RPMI7951 (cell line): ENCODE data around the gene EIF4H. TPM values are rescaled to one million over a fixed set of nuclear protein-coding genes. Genes with fewer than 3 reads are reported as not detected.
"Not testable (repeated sequence)": the region's sequence is repeated elsewhere in the genome, so short reads cannot be mapped to it uniquely, and the experiment has no call there.

Source experiments
- DNase-seq: peaks from one replicate; pipeline ENCODE4 v3.0.0-alpha.2; 2012; ENCODE audit warnings: low read depth
- total RNA-seq: library from RNA; depleted of rRNA; stranded (reverse); fragments of >200 nt; shearing (Covaris generic); gene quantifications from 2 replicates; pipeline ENCODE4 v1.2.3, GENCODE V29; 2014

Gene EIF4H
- total RNA-seq, 1 experiment from 2014 or later = 190 TPM

DNA sequence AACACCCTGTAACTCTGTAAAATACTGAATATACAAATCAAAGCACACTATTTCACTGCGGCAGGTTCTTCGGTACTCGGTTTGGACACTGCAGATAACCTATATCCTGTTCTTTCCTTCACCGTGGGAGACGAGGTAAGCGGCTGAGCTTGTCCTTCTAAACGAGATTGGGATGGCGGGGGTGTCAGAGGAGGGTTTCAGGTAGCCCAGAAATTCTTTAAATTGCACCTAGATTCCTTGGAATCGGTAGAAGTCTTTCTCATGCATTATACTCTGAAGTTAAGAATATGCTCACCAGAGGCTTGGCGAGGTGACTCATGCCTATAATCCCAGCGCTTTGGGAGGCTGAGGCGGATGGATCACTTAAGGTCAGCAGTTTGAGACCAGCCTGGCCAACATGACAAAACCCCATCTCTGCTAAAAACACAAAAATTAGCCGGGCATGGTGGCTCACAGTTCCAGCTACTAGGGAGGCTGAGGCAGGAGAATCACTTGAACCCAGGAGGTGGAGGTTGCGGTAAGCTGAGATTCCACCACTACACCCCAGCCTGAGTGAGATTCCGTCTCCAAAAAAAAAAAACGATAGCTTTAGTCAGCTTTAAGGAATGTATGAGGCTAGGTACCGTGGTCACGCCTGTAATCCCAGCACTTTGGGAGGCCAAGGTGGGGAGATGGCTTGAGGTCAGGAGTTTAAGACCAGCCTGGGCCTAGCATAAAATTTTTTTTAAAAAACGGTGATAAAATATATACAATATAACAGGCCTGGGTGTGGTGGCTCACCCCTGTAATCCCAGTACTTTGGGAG lies 25.6 kb downstream of the EIF4H start:
- peak; percentile 55 for DNase-seq

DNA sequence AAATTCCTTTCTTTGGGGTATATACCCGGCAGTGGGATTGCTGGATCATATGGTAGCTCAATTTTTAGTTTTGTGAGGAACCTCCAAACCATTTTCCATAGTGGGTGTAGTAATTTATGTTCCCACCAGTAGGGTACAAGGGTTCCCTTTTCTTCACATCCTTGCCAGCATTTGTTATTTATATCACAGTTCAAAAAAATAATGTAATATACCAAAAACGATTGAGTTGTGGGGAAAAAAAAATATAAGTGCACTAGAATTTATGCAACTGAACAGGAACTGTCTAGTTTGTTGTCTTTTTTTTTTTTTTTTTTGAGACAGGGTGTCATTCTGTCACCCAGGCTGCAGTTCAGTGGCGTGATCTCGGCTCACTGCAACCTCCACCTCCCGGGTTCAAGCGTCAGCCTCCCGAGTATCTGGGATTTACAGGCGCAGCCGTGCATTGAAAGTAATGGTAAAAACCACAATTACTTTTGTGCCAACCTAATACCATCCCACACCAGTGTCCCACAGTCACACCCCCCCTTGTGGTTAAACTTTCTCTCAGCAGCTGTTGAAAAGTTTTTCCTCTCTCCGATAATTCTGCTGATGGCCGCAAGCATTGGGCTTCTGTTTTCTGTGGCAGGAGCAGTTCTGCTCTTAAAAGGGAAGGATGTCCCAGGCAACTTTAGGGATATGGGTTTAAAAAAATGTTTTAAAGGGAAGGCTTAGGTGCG lies 28.8 kb downstream of the EIF4H start:
- peak; percentile 78 for DNase-seq

DNA sequence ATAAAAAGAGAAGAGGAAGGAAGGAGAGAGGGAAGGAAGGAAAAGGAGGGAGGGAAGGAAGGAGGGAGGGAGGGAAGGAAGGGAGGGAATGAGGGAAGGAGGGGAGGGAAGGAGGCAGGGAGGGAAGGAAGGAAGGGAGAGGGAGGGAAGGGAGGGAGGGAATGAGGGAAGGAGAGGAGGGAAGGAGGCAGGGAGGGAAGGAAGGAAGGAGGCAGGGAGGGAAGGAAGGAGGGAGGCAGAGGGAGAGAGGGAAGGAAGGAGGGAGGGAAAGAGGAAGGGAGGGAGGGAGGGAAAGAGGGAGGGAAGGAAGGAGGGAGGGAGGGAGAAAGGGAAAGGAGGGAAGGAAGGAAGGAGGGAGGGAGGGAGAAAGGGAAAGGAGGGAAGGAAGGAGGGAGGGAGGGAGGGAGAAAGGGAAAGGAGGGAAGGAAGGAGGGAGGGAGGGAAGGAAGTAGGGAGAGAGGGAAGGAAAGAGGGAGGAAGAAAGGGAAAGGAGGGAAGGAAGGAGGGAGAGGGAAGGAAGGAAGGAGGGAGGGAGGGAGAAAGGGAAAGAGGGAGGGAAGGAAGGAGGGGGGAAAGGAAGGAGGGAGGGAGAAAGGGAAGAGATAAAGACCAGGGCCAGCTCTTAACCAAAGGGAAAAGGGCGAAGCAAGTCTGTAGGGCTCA lies 29.9 kb downstream of the EIF4H start:
- no peak for DNase-seq

DNA sequence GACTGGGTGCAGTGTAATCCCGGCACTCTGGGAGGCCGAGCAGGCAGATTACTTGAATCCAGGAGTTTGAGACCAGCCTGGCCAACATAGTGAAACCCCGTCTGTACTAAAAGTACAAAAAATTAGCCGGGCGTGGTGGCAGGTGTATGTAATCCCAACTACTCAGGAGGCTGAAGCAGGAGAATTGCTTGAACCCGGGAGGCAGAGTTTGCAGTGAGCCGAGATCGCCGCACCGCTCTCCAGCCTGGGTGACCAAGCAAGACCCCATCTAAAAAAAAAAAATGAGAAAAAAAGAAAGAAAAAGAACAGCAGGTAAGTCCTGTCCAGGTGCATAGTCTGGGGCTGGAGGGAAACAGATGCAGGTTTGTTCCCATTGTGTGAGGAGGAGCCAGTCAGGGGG lies 31.9 kb downstream of the EIF4H start:
- not testable (repeated sequence) for DNase-seq

- DNase-seq = peak; percentile 72
Observed at GRCh38 chr7:74206589-74207120, 32.5 kb downstream of the EIF4H start.

DNA sequence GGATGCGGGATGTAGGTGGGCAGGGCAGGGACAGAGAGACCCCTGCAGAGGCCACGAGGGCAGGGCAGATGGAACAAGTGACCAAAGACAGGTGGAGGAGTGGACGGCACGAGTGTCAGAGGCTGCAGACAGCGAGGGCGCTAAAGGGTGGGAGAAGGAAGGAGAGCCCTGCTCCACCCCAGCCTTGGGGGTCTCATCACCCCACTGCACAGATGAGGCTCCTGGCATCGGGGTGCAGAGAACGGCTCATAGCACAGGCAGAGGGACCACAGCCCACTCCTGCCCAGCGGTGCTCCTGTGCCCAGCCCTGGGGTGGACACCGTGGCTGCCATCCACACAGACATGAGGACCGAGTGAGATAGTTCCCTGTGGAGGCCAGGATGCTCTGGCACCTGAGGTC lies 33.4 kb downstream of the EIF4H start:
- no peak for DNase-seq

DNA sequence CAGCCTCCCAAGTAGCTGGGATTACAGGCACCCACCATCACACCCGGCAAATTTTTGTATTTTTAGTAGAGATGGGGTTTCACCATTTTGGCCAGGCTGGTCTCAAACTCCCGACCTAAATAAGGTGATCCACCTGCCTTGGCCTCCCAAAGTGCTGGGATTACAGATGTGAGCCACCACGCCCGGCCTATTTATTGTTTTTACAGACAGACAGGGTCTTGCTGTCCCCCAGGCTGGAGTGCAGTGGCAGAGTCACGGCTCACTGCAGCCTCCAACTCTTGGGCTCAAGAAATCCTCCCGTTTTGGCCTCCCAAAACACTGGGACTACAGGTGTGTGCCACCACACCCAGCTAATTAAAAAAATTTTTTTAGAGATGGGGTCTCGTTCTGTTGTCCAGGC lies 34.1 kb downstream of the EIF4H start:
- not testable (repeated sequence) for DNase-seq

GRCh38 chr7:74212661-74213060 lies 38.5 kb downstream of the EIF4H start:
- no peak for DNase-seq

DNA sequence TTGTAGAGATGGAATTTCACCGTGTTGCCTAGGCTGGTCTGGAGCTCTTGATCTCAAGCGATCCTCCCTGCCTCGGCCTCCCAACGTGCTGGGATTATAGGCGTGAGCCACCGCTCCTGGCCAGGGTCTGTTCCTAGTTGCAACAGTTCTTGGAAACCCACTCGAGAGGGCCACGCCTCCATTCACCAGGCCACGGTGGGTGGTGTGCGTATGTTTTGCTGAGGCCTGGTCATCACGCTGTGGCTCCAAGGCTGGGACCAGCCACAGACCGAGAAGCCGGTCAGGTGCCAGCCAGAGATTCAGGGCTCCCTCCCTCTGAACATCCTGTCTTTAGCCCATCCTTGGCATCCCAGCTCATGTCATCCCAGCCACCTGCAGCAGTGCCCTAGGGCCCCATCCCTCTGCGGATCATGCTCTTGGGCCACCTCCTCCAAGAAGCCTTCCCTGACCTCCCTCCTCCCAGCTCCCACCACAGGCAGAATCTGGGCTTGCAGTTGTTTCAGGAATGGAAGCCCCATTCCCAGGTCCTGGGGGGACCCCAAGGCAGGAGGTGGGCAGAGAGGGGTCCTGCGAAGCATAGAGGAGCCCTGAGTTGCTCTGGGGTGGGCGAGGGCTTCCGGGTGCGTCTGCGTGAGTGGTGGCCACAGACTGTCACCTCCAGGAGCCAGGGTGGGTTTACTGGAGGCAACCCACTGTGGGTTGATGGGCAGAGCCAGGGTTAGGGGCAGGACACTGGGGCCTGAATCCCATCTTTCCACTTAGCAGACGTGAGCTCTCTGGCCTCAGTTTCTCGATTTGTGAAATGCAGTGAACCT lies 40.9 kb downstream of the EIF4H start:
- DNase-seq = no peak

DNA sequence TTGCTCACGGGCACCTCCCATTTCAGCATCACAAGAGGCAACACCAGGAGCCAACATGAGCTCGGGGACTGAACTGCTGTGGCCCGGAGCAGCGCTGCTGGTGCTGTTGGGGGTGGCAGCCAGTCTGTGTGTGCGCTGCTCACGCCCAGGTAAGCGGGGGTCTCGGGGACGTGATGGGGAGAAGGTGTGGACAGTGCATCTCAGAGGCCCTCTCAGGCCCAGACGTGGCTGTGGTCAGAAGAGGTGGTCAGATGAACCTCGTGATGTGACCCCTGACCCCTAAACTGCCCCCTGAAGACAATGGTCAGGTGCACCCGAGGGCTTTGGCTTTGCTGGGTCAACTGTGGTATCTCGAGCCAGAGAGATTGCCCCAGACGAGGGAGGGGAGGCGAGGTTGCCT lies 41.8 kb downstream of the EIF4H start:
- DNase-seq = no peak

DNA sequence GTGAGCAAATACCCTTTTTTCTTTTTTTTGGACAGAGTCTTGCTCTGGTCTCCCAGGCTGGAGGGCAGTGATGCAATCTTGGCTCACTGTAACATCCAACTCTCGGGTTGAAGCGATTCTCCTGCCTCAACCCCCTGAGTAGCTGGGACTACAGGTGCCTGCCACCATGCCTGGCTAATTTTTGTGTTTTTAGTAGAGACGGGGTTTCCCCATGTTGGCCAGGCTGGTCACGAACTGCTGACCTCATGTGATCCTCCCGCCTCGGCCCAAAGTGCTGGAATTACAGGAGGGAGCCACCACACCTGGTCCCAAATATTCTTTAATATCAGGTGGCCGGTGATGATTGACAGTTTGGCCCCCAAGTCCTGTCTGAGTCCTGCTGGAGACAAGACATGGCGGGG lies 42.2 kb downstream of the EIF4H start:
- DNase-seq = no peak

GRCh38 chr7:74217455-74218342 lies 43.5 kb downstream of the EIF4H start:
- DNase-seq = peak; percentile 34

GRCh38 chr7:74218343-74218698 lies 44.2 kb downstream of the EIF4H start:
- DNase-seq = no peak

- no peak for DNase-seq
Observed at GRCh38 chr7:74219416-74219815, 45.3 kb downstream of the EIF4H start.

- DNase-seq = no peak
Observed at GRCh38 chr7:74220229-74220628, 46.1 kb downstream of the EIF4H start.

DNA sequence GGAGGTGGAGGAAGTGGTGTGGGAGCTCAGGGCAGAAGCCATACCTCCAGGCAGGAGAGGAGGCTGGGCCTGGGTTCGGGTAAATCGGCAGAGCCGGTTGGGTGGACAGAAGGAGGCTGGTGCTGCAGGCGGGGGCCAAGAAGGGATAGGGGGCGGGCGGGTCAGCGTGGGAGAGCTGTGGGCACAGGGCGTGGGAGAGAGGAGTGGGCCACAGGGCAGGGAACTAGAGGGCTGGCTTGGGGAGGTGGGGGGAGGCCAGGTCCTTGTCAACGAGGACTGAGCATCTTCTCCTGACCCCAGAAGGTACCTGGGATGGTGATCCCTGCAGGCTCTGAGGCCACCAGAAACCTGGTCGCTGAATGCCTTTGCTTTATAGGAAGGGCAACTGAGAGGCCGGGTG lies 47.6 kb downstream of the EIF4H start:
- DNase-seq = no peak

DNA sequence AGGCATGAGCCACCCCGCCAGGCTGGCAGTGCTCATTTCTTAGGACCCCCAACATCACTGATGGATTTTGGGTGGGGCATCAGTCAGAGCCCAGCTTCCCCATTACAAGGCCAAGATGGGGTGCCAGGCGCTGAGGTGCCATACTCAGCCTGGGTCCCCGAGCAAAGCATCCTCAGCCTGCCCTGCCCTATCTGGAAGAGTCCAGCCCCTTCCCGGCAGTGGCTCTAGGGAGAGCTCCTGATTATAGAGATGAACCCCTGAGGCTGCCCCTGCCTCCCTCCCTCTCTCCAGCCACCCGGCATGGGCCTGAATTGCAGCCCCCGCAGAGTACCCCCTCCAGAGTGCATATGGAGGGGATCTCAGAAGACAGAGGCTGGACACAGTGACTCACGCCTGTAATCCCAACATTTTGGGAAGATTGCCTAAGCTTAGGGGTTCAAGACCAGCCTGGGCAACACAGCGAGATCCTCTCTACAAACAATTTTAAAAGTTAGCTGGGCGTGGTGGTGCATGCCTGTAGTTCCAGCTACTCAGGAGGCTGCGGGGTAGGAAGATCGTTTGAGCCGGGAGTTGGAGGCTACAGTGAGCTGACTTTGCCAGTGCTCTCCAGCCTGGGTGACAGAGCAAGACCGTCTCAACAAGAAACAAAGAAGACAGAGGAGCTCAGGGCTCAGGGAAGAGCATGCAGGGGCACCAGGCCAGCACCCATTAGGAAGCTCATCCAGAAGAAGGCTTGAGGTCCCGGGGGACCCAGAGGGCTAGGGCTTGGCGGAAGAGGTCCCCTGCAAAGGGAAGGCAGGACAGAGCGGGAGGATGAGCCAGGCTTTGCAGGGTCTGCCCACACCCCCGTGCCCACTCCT lies 48.9 kb downstream of the EIF4H start:
- DNase-seq = no peak

DNA sequence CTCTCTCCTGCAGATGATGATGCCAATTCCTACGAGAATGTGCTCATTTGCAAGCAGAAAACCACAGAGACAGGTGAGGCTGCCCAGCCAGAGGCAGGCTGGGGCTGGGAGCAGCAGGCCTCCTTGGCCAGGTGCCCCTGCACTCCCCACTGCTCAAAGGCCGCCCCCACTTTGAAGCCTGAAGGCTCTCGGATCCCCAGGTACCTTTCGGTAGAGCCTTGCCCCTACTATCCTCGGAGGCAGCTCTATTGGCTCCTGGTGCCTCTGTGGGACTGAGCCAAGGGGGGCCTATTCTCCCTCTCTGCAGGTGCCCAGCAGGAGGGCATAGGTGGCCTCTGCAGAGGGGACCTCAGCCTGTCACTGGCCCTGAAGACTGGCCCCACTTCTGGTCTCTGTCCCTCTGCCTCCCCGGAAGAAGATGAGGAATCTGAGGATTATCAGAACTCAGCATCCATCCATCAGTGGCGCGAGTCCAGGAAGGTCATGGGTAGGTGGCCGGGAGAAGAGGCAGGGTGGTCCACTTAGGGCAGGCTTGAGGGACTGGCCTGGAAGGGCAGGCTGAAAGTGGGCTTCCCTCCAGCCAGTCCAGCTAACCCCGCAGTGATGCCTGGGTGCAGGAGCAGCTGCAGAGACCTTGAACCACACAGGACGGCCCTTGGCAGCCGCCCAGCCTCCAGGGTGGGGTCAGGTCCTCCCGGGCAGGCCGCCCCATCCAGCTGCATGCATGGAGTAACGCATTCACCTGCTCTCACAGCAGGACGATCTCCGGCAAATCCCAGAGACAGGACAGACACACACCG lies 49.8 kb downstream of the EIF4H start:
- no peak for DNase-seq

DNA sequence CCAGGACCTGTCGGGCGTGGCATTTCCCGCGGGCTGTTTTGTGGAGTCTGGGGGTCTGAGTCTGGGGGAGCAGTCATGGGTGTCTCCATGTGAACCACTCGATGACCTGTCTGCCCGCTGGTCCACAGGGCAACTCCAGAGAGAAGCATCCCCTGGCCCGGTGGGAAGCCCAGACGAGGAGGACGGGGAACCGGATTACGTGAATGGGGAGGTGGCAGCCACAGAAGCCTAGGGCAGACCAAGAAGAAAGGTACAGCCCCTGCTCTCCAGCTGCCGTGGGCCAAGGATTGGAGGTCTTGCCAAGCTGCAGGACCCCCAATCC lies 50.3 kb downstream of the EIF4H start:
- DNase-seq = no peak
